ENCODE measurements around the gene HAS3.
"Not testable (repeated sequence)": the region's sequence is repeated elsewhere in the genome, so short reads cannot be mapped to it uniquely, and the experiment has no call there.

Gene HAS3

DNA sequence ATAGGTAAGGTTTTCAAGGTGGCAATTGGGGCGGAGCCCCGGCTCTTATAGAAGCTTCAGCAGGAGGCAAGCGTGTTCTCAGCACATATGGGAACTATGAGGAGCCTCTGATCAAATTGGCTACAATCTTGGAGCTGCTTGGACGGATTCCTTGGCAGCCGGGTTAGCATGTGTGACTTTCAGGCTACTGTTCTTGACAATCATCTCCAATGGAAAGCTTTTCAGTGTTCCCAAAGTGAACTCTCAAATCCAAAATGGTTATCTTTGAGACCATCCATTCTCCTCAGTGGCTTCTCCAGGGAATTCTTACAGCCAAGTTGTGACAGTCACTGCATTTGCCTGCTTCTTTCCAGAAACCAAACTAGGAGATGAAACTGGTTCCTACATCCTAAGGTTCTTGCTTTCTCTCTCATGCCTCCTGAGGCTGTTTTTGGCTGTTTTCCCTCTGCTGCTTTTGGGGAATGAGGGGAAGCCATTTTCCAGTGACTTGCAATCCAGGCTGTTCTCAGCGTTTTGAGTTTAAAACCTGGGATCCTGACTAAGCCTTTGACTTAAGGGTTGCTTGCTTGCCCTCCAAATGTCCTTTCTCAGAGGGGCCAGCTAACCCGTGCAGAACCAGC is 10.9 kb downstream of the HAS3 start:
- no peak for DNase-seq (ENCODE audit: low read depth in 2 of 2)

DNA sequence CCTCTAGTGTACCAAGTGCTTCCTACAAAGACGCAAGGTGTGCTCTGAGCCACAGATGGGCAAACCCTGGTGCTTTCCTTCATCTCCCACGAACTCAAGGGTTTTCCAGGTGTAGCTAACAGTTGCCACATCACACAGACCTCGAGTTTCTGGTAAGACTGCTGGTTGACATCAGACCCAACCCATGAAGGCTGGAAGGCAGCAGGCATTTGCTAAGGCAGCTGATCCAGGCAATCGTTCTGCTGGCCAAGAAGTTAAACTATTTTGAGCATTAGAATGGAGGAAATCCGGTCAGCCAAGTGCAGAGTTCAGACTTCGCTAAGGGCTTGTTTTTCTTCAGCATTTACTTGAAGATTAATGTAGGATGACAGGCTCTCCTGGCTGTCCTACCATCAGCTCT is 11.5 kb downstream of the HAS3 start:
- DNase-seq (ENCODE audit: low read depth in 2 of 2): no peak

DNA sequence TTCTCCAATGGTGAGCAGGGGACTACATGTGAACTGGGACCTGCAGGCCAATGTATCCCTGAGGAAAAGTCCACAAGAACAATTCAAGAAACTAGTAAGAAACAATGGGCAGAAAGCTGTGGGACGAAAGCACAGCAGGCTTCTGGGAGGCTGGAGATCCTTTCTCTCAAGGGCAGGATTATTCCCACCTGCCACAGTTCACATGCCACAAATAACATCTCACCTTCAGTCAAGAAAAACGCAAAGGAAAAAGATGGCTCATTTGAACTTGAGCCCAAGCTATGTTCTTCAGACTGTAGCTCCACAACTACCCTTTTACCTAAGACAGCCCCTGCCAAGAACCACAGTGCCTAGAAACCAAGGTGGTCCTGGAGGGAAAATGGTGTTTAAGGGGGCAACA is 13.0 kb downstream of the HAS3 start:
- no peak for DNase-seq (ENCODE audit: low read depth in 2 of 2)

DNA sequence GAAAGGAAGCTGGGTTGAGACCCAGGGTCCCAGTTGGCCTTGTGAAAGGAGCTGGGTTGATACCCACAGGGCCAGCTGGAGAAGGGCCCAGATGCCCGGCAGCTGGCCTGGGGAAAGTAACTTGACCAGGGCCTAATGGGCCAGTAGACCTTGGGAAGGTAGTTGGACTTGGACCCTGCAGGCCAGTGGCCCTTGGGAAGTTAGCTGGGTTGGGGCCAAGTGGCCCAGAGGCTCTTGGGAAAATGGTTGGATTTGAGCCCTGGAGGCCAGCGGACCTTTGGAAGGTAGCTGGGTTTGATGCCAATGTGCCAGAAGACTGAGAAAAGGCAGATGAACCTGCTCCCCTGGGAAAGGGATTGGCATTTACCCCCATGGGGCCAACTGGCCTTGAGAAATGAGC is 13.5 kb downstream of the HAS3 start:
- no peak for DNase-seq (ENCODE audit: low read depth in 2 of 2)

DNA sequence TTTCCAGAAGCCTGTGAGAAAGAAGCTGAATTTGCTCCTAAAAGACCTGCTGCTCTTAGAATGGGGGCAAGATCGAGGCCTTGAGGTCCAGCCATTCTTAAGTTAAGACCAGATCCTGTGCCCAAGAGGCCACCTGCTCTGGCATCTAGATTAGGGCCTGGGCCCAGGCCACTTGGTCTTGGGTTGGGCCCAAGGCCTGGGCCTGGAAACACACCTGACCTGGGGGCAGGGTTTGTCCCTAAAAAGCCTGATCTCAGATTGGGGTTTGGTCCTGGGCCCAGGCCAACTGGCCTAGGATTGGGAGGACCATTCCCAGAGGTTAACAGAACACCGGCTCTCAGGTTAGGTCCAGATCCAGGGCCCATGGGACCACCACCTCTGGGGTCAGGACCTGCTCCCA is 14.1 kb downstream of the HAS3 start:
- no peak for DNase-seq (ENCODE audit: low read depth in 2 of 2)

DNA sequence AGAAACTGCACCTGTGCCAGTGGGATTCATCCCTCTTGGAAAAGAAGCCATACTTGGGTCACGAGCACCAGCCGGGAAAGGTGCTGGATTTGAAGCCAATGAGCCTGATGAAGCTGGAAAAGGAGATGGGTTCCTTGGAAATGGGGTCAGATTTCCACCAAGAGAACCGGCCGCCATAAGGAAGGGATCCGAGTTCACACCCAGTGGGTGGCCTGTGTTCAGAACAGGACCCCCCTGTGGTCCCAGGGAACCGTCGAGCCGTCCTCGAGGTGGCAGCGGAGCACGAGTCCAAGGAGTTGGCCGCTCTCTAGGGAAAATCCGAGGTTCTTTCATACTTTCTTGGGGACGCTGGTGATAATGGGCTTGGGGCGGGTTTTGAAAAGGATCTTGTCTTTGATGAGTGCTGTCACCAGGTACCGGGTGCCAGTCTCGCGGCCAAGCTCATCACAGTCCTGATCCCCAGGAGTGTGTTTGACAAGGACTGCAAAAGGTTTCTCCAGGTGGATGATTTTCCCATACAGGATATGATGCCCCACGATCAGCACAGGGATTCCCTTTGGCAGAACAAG is 14.7 kb downstream of the HAS3 start:
- DNase-seq (ENCODE audit: low read depth in 2 of 2): no peak

DNA sequence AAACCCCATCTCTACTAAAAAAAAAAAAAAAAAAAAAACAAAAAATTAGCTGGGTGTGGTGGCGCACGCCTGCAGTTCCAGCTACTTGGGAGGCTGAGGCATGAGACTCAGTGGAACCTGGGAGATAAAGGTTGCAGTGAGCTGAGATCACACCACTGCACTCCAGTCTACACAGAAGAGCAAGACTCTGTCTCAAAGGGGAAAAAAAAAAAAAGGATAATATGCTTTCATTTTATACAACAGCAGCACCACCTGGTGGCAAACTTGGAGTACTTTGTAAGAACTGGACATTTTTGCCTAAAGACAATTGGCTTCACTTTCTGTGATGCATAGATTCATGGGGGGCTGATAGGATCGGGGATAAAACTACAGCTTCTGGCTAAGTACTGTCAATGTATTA is 18.5 kb downstream of the HAS3 start:
- DNase-seq (ENCODE audit: low read depth in 2 of 2): peak; percentile 53 to 58

DNA sequence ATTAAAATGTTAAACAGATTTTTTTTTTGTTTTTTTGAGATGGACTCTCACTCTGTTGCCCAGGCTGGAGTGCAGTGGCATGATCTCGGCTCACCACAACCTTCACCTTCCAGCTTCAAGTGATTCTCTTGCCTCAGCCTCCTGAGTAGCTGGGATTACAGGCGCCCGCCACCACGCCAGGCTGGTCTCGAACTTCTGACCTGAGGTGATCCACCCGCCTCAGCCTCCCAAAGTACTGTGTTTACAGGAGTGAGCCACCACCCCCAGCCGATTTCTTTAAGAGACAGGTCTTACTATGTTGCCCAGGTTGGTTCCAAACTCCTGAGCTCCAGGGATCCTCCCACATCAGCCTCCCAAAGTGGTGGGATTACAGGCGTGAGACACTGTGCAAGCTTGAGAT is 19.0 kb downstream of the HAS3 start:
- DNase-seq (ENCODE audit: low read depth in 2 of 2): not testable (repeated sequence)

DNA sequence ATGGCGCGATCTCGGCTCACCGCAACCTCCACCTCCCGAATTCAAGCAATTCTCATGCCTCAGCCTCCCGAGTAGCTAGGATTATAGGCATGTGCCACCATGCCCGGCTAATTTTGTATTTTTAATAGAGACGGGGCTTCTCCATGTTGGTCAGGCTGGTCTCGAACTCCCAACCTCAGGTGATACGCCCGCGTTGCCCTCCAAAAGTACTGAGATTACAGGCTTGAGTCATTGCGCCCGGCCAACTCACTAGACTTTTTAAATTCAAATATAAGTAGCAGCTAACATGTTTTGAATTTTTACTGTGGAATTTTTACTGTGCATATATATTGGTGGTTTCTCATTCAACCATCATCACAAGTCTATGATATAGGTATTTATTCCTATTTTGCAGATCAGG is 19.5 kb downstream of the HAS3 start:
- not testable (repeated sequence) for DNase-seq (ENCODE audit: low read depth in 2 of 2)

DNA sequence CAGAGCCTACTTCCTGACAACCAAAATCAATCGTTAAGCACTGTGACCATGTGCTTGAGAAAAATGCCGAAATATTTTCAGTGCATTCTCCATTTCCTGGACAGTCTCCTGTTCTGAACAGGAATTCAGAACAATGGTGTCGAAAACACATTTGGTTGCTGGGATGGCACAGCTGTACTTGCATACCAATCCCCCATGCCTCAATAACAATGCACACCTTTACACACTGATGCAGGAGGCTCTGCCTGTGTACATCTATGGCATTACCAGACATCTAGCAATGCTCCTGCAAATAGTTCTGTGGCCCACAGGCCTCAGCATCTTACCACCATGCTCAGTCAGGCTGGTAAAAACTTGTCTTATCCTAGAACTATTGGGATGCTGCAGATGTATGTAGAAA is 20.8 kb downstream of the HAS3 start:
- DNase-seq (ENCODE audit: low read depth in 2 of 2): no peak

DNA sequence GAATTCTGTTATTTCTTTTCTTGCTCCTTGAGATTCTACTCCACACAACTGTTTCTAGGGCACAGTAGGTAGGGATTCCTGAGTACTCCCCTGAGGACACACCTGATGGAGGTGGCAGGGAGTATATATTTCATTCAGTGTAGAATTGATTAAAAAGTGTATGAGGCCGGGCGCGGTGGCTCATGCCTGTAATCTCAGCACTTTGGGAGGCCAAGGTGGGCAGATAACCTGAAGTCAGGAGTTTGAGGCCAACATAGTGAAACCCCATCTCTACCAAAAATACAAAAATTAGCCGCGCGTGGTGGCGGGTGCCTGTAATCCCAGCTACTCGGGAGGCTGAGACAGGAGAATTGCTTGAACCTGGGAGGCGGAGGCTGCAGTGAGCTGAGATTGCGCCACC is 21.3 kb downstream of the HAS3 start:
- not testable (repeated sequence) for DNase-seq (ENCODE audit: low read depth in 2 of 2)

DNA sequence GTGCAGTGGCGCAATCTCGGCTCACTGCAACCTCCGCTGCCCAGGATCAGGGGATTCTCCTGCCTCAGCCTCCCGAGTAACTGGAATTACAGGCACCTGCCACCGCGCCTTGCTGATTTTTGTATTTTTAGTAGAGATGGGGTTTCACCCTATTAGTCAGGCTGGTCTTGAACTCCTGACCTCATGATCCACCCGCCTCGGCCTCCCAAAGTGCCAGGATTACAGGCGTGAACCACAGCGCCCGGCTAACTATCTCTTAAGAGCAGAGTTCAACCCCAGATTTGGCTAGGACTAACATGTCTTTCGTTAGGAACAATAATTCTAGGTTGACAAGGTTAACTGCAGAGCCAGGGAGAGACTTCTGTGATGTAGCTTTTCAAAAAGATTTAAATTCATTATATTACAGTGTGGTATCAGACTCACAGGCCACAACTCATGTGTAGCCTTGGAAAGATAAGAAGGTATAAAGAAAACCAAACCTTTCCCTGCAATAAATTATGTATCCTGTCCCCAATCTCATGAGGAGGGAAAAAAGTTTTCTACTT is 22.6 kb downstream of the HAS3 start:
- no peak for DNase-seq (ENCODE audit: low read depth in 2 of 2)

DNA sequence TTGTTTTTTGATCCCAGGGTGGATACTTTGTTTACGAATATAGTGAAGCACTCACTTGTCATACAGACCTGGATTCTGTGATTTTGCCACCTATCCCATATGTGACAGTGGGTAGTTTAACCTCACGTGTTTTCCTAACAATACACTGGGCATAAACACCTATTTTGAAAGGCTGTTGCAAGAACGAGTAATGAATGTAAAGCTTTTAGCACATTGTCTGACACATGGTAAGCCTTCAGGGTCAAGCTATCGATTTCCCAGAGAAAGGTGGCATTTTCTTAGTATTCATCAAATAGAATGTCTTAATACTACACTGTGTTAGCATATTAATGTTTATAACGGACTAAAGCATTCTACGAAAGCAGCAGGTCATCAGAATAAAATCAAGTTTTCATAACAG is 25.0 kb downstream of the HAS3 start:
- no peak for DNase-seq (ENCODE audit: low read depth in 2 of 2)

DNA sequence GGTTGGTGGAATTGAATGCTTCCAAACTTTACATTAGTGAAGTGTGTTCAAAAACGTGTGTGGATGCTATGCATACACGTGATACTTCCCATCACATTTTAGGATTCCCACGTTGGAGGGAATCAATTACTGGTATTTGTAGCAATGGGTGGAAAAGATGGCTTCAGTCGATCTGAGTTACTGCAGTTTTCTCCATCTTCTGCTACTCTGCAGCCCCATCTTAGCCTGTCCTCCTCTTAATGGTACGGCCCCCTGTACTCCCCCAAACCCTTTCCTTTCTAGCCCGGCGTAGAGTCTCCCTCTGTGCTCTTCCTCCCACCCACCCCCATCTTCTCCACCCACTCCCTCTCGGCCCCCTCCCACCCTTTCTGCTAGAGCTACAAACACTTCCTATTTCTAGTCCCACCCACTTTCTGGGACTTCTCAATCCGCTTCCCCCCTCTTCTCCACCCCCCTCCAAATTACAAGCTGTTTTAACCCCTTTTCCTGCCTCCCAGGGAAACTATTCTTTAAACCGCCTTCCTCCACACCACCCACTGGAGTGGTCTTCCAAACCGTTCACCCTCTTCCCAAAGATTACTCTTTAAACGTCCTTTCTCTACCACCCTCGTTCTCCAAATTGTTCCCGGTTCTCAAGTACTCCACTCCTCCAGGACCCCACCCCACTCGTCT is 25.9 kb downstream of the HAS3 start:
- no peak for DNase-seq (ENCODE audit: low read depth in 2 of 2)

DNA sequence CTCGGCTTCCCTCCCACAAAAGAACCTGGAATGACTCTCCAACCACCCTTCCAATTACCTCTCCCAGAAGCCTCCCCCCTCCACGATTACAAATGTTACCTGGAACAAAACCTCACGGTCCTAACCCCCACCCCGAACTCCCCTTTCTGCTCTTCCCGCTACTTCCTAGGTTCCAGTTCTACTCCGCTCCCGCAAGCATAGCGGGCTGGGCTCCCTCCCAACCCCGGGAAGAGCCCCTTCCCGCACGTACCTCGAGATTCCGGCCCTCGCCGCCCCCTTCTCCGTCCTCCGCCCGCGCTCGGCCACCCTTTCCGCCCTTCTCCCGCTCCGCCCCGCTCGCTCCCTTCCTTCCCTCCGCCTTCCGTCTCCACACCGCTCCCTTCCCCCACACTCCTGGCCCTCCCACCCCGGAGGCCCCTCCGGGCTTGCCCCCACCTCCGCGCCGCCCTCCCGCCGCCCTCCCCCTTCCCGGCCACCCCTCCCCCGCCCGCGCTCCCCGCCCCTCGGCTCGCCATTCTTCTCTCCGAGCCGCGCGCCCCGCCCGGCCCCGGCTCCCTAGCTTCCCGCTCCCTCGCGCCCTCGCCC is 26.5 kb downstream of the HAS3 start:
- DNase-seq (ENCODE audit: low read depth in 2 of 2): peak; percentile 67 to 70

DNA sequence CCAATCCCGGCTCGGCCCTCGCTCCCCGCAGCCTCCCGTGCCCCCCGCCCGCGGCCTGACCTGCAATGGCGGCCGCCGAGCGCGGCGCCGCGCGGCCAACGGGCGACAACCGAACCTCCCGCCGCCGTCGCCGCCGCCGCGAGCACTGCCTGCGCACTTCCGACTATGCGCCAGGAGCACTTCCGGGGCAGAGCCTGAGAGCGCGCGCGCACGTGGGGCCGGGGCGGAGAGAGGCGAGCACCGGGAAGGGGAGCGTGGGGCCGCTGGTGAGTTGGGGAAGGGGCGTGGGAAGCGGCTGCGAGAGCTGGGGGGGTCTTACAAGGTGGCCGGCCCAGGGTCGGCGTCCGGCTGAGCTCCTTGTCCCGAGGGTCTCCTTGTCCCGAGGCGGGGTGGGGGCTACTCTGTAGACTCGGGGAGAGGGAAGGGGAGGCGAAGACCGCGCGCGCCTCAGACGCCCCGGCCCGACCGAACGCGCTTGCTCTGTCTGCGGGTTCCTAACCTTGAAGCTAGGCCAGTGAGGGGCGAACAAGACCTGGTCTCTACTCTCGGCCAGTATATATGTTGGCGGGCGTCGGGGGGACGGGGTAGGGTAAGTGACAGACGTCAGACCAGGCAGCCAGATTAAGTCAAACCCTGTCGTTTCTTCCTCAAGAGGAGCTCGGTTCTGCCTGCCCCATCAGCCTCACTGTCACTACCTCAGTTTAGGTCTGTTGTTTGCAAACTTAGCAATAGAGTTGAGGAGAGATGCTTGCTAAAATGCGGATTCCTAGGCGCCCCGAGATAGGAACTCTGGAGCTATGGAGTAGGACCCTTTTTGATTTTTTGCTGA is 27.2 kb downstream of the HAS3 start, which contains the start of the genes CHTF8 and UTP4:
Gene CHTF8, minus strand, starts transcription at position 165 of the 829 bp plus-strand sequence. CDS start 11,130 bp downstream, outside the sequence.
Gene UTP4, plus strand, starts transcription at position 226 of the 829 bp plus-strand sequence. CDS start 811 bp downstream, outside the sequence.
- peak; percentile 51 to 55 for DNase-seq (ENCODE audit: low read depth in 2 of 2)

DNA sequence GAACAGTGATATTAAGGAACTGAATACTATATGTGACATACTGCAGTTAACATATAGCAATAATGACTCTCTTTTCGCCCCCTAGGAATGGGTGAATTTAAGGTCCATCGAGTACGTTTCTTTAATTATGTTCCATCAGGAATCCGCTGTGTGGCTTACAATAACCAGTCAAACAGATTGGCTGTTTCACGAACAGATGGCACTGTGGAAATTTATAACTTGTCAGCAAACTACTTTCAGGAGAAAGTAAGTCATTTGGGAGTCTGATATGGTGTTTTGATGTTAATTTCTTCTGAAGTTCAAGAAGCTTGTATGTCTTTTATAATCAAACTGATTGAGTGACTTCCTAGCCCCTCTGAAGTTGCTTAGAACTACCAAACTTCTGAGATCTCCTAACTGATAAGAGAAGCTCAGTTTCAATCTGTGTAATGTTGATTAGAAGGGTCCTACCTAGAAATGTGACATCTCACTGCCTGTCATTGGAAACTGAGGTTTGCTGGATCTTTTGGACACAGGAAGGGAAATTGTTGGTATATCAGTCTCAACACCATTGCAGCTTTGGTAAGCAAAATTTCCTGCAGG is 28.0 kb downstream of the HAS3 start:
- DNase-seq (ENCODE audit: low read depth in 2 of 2): no peak

DNA sequence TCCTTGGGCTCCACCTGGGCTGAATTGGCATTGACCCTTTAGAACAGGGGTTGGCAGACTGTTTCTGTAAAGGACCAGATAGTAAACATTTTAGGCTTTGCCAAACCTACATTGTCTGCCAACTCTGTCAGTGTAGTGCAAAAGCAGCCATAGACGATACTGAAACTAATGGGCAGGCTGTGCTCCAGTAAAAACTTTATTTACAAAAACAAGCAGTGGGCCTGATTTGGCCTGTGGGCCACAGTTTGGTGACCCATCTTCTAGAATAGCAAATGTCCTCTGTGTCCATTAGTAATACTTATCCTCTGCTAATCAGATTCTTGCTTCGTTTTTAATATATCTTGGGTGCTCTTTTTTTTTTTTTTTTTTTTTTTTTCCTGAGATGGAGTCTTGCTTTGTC is 33.2 kb downstream of the HAS3 start:
- no peak for DNase-seq (ENCODE audit: low read depth in 2 of 2)

DNA sequence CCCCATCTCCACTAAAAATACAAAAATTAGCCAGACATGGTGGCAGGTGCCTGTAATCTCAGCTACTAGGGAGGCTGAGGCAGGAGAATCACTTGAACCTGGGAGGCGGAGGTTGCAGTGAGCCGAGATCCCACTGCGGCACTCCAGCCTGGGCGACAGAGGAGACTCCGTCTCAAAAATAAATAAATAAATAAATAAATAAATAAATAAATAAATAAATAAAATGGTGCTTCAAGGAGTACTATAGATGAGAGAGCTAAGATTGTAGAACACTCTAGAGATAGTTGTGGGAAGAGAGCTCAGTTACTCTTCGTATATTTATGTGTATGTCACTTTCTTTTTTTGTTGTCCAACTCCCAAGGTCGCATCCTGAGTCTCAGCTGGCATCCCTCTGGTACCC is 34.0 kb downstream of the HAS3 start:
- not testable (repeated sequence) for DNase-seq (ENCODE audit: low read depth in 2 of 2)

DNA sequence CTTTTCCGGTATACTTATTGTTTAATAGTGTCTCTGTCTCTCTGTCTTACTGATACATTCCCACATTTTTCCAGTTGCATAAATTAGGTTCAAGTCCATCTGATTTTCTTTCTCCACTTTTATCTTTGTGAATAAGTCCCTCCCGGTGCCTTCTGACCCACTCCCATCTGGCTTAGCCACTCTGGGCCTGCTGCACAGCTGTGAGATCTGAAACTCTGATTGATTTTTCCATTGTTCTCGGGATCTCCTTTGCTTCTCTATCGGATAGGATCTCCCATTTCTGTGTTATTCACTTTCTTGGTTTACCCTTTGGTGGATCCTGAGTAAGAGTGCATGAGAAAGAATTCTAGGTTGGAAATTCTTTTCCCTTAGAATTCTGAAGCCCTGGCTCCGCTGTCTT is 35.6 kb downstream of the HAS3 start:
- no peak for DNase-seq (ENCODE audit: low read depth in 2 of 2)

DNA sequence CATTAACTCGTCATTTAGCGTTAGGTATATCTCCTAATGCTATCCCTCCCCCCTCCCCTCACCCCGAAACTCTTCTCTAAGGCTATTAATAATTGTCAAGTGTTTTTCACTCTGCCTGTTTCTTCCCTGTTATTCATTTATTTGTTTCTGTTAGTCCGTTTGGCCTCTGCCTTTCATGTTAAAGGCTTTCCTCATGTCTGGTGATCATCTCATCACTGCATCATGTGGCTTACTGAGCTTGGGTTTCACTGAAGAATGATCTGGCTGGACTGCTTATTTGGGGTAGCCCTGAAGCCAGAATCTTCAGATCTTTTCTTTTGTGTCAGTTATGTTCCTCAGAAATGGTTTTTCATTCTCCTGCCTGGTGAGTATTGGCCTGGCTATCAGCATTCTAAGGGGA is 36.5 kb downstream of the HAS3 start:
- DNase-seq (ENCODE audit: low read depth in 2 of 2): no peak

Data from fibroblast of skin of left quadriceps (primary cell).